ENCODE measurements around the gene RGS11. TPM values are rescaled to one million over a fixed set of nuclear protein-coding genes. Genes with fewer than 3 reads are reported as not detected.
A peak's percentile ranks its signal among the peaks of the same experiment; 100 is the strongest.

Gene RGS11
- total and polyA plus RNA-seq, 9 of the 15 experiments (the other 6 are each of a cell fraction or from before 2014, with no cell fraction given) = not detected

GRCh38 chr16:234468-235305 lies 41.1 kb downstream of the RGS11 start, which contains the start of gene FAM234A (continued):
- TF ChIP-seq POLR2H (tag; IDR thresholded peaks at IDR 0.05; ENCODE audit: low read depth) (peak; percentile 79), CBX2 (IDR thresholded peaks at IDR 0.05; ENCODE audit: insufficient read depth, low read length, poor library complexity, severe bottlenecking) (no peak), BCOR (IDR thresholded peaks at IDR 0.05) (peak; percentile 18; the same call in 1 of the 2 replicates), GABPA (tag; conservative IDR thresholded peaks at IDR 0.05; ENCODE audit: low read depth) (peak; percentile 98), TCF3 (CRISPR knock-in tag; IDR thresholded peaks at IDR 0.05) (no peak), DEAF1 (CRISPR knock-in tag; IDR thresholded peaks at IDR 0.05) (no peak), HDAC1 (IDR thresholded peaks at IDR 0.05) (peak; percentile 39 to 97; a peak in 3 of 4 replicates), SMAD1 (IDR thresholded peaks at IDR 0.05; ENCODE audit: low read depth, low read length, partially characterized antibody) (no peak), GATAD2B (IDR thresholded peaks at IDR 0.05; ENCODE audit: borderline replicate concordance) (peak; percentile 86), HNRNPL (IDR thresholded peaks at IDR 0.05; ENCODE audit: low read depth, low read length) (no peak), RCOR1 (IDR thresholded peaks at IDR 0.05; ENCODE audit: borderline replicate concordance in 1 of 2, low read depth in 2 of 2, low read length in 2 of 2) (peak in 1 of 2 experiments; percentile 72; a peak in 1 of 4 replicates), ELK1 (CRISPR knock-in tag; IDR thresholded peaks at IDR 0.05) (no peak), FIP1L1 (IDR thresholded peaks at IDR 0.05; ENCODE audit: low read depth, low read length, poor library complexity, severe bottlenecking) (peak; percentile 48), TOE1 (IDR thresholded peaks at IDR 0.05; ENCODE audit: borderline replicate concordance) (peak; percentile 49; the same call in 1 of the 2 replicates), TOE1 (CRISPR knock-in tag; IDR thresholded peaks at IDR 0.05; ENCODE audit: borderline replicate concordance, low read depth) (no peak), ZNF407 (IDR thresholded peaks at IDR 0.05; ENCODE audit: low read depth) (no peak)
